DND-41 (cell line): Measurements from ENCODE around the gene ZNF511.

ENCODE experiments used
- CTCF ChIP-seq: IDR thresholded peaks from 2 replicates; pipeline ENCODE4 v1.5.1; 2012; ENCODE audit warnings: borderline replicate concordance, low read length, moderate library complexity, mild to moderate bottlenecking; ENCODE audit not compliant: poor library complexity, severe bottlenecking; ENCODE audit errors: extremely low read depth
- EZH2 ChIP-seq: IDR thresholded peaks from 3 replicates; pipeline ENCODE4 v1.6.1; 2012; ENCODE audit warnings: borderline replicate concordance, low read depth, mild to moderate bottlenecking, moderate library complexity, low read length, inconsistent platforms; ENCODE audit not compliant: severe bottlenecking

GRCh38 chr10:133269367-133269766, 39.3 kb upstream of the ZNF511 start:
- TF ChIP-seq CTCF (no peak), EZH2 (no peak)
